Measurements from ENCODE around the gene SCMH1.

DNA sequence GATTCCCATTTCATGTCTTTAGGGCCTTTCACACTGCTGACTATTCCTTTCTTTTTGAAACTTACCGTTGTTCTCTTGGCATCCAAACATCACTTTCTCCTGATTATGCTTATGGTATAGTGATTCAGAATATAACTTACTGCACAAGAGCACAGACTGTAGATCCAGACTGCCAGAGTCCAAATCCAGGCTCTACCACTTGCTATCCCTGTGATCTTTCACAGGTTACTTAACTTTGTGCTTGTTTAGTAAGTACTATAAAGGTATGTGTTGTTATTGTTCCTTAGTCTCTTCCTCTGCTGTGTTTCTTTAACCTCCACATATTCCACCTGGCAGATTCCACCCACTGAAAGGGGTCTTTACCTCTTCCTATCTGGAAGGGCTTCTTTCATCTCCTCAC lies 8.4 kb downstream of the SCMH1 start:
- TF ChIP-seq POLR2AphosphoS5 (IDR thresholded peaks at IDR 0.05; ENCODE audit: low read depth, low read length) (no peak), PAX5 (IDR thresholded peaks at IDR 0.05; ENCODE audit: insufficient read depth, low read length, severe bottlenecking) (no peak), TAF1 (IDR thresholded peaks at IDR 0.05; ENCODE audit: low read depth, low read length) (no peak), POLR2A (IDR thresholded peaks at IDR 0.05; ENCODE audit: low read depth, low read length) (no peak), SPI1 (IDR thresholded peaks at IDR 0.05; ENCODE audit: low read depth, low read length) (no peak)
